ENCODE results near the gene TAF4. TPM values are rescaled to one million over a fixed set of nuclear protein-coding genes. Genes with fewer than 3 reads are reported as not detected.

The TAF4 gene
- total and polyA plus RNA-seq, 7 donors = 3.6 to 13.3 (median 8.9) TPM

DNA sequence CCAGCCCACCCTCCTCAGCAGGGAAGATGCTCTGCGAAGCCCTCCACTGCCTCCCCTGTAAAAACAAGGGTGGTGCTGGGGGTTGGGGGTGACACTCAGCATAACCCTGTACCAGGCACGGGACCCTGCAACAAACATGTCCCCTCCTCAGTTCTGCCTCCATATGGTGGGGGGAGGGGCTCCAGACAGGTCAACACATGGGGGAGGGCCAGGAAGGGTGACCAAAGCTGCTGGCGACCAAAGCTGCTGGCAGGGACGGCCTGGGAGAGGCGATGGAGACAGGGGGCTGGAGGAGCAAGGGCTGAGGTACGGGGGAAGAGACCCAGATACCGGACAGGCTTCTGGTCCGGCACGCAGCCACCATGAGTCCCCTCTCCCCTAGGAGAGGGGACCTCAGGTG, 123.2 kb downstream of the TAF4 start:
- H3K4me3 ChIP-seq = no peak overlapping the region
- no peaks in the 10 kb centered on the region for H3K9me3 ChIP-seq
- DNase-seq = peak; percentile 46
- H3K27me3 ChIP-seq = peaks cover 0 to 12% (median 10%) of the 10 kb centered on the region in 3 donors
- no peaks in the 10 kb centered on the region for H3K4me1 ChIP-seq
- intact Hi-C loops (cut with DNase I) = no loop called here
- TF ChIP-seq, protein P1, sequence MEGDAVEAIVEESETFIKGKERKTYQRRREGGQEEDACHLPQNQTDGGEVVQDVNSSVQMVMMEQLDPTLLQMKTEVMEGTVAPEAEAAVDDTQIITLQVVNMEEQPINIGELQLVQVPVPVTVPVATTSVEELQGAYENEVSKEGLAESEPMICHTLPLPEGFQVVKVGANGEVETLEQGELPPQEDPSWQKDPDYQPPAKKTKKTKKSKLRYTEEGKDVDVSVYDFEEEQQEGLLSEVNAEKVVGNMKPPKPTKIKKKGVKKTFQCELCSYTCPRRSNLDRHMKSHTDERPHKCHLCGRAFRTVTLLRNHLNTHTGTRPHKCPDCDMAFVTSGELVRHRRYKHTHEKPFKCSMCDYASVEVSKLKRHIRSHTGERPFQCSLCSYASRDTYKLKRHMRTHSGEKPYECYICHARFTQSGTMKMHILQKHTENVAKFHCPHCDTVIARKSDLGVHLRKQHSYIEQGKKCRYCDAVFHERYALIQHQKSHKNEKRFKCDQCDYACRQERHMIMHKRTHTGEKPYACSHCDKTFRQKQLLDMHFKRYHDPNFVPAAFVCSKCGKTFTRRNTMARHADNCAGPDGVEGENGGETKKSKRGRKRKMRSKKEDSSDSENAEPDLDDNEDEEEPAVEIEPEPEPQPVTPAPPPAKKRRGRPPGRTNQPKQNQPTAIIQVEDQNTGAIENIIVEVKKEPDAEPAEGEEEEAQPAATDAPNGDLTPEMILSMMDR (IDR thresholded peaks at IDR 0.05) = no peak
- TF ChIP-seq POLR2A (IDR thresholded peaks at IDR 0.05) (no peak), EP300 (IDR thresholded peaks at IDR 0.05) (no peak), POLR2AphosphoS5 (IDR thresholded peaks at IDR 0.05) (no peak)
- H3K36me3 ChIP-seq = no peaks in the 10 kb centered on the region
- 79 to 92% methylated on average over 9 of the region's 9 CpGs for WGBS, 2 donors
- no peak overlapping the region for H3K27ac ChIP-seq

DNA sequence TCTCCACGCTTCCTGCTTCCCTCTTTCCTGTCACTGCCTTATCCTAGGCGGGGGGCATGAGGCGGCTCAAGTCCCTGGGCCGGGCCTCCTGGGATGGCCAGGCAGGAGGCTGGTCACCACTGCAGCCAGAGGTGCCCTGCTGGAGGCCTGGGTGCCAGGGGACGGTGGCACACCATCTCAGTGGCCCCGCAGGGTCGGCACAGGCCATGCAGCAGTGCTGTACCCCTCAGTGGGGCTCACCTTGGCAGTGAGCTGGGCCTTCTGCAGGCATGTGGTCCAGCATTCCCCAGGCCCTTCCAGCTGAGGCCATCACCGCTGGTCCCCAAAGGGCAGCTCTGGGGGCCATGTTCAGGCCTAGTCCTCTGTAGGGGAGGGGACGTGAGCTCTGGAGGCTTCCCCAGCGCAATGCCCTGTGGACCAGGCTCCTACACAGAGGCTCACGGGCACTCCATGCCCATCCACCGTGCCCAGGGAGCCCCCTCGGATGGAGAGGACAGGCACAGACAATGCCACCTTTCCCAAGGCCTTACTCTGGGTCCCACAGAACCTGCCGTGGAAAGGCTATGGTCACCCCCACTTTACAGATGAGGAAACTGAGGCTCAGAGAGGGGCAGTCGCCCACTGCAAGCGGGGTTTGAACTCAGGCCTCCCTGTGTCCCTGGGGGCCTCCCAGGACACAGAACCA, 123.8 kb downstream of the TAF4 start:
- Histone ChIP-seq H3K9me3 (no peaks in the 10 kb centered on the region), H3K4me3 (no peak overlapping the region), H3K27ac (no peak overlapping the region), H3K36me3 (no peaks in the 10 kb centered on the region), H3K27me3 (peaks cover 0 to 15% (median 12%) of the 10 kb centered on the region in 3 donors), H3K4me1 (no peaks in the 10 kb centered on the region)
- intact Hi-C loops (cut with DNase I) = no loop called here
- DNase-seq = peak; percentile 43
- TF ChIP-seq POLR2AphosphoS5 (IDR thresholded peaks at IDR 0.05) (no peak), EP300 (IDR thresholded peaks at IDR 0.05) (no peak)
- TF ChIP-seq, protein P1 (IDR thresholded peaks at IDR 0.05) = no peak
- 89 to 93% methylated on average over 16 of the region's 16 CpGs for WGBS, 2 donors

GRCh38 chr20:61940976-61941720, 124.5 kb downstream of the TAF4 start:
- Histone ChIP-seq H3K9me3 (no peaks in the 10 kb centered on the region), H3K27ac (no peak overlapping the region), H3K27me3 (peaks cover 0 to 20% (median 12%) of the 10 kb centered on the region in 3 donors), H3K4me3 (no peak overlapping the region), H3K4me1 (no peaks in the 10 kb centered on the region), H3K36me3 (no peaks in the 10 kb centered on the region)
- peak; percentile 39 for DNase-seq
- TF ChIP-seq, protein P1 (IDR thresholded peaks at IDR 0.05) = no peak
- TF ChIP-seq POLR2AphosphoS5 (IDR thresholded peaks at IDR 0.05) (no peak), POLR2A (IDR thresholded peaks at IDR 0.05) (no peak), EP300 (IDR thresholded peaks at IDR 0.05) (no peak)
- 82 to 83% methylated on average over 16 of the region's 16 CpGs for WGBS, 2 donors
- intact Hi-C loops (cut with DNase I) = no loop called here

DNA sequence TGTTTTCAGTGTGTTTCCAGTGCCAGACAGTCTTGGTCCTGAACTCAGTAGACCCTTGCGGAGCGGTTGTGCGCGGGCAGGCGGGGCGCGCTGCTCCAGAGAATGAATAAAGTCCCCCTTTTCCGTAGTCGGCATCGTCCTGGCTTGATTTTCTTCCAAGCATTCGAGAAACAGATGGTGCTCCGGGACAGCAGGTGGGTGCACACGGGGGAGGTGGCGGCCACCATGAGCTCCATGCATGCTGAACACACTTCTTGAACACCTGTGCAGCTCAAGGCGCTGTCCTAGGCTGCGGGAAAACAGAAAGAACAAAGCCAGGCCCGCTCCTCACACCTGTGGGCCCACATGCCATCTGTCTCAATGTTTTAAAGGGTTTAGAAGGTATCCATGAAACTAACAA, 125.2 kb downstream of the TAF4 start:
- Histone ChIP-seq H3K27ac (no peak overlapping the region), H3K4me3 (no peak overlapping the region), H3K9me3 (no peaks in the 10 kb centered on the region), H3K4me1 (no peaks in the 10 kb centered on the region), H3K27me3 (peaks cover 0 to 20% (median 12%) of the 10 kb centered on the region in 3 donors), H3K36me3 (no peaks in the 10 kb centered on the region)
- intact Hi-C loops (cut with DNase I) = no loop called here
- 89 to 92% methylated on average over 17 of the region's 17 CpGs for WGBS, 2 donors
- TF ChIP-seq EP300 (IDR thresholded peaks at IDR 0.05) = no peak
- TF ChIP-seq POLR2AphosphoS5 (IDR thresholded peaks at IDR 0.05) = no peak
- no peak for TF ChIP-seq POLR2A (IDR thresholded peaks at IDR 0.05)
- TF ChIP-seq, protein P1 (IDR thresholded peaks at IDR 0.05) = no peak
- no peak for DNase-seq

All from sigmoid colon (tissue), 7 donors.